Erythroblast (primary cell): ENCODE measurements around the gene DNPH1.

Source experiments
- DNase-seq, 2 experiments: peaks; one replicate each; lab custom pipeline; 2025; lab: John Stamatoyannopoulos, UW
- GATA1 ChIP-seq: IDR thresholded peaks from 2 replicates; pipeline ENCODE4 v1.6.1; 2011; ENCODE audit warnings: low read depth, mild to moderate bottlenecking, control low read depth, low read length, moderate library complexity
- POLR2A ChIP-seq: IDR thresholded peaks from 2 replicates; pipeline ENCODE4 v1.6.1; 2011; ENCODE audit warnings: mild to moderate bottlenecking, low read length

The DNPH1 gene

GRCh38 chr6:43258807-43259686 lies 29.8 kb upstream of the DNPH1 start:
- DNase-seq, result no peak

DNA sequence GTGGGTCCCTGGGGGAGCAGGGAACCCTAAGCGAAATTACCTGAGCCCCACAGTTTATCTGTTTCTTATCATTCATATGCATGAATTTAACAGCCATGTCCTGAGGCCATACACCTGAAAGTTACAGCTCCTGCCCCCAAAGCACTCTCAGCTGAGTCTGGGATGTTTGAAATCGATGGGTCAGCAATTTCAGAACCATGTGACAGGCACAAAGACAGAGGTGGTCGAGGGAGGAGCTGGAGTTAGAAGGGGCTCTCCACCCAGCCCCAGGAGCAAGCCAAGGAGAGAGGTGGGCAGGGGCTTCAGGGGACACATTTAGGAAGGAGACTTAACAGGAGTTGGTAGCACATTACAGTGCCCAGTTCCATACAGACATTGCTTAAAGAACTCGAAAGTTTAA lies 28.9 kb upstream of the DNPH1 start:
- no peak for DNase-seq
- TF ChIP-seq GATA1 (no peak), POLR2A (no peak)

More at GRCh38 chr6:43258807-43259686, 29.8 kb upstream of the DNPH1 start:
- TF ChIP-seq POLR2A (no peak), GATA1 (no peak)

- TF ChIP-seq GATA1 (no peak), POLR2A (no peak)
- no peak for DNase-seq
These were observed 28.3 kb upstream of the DNPH1 start for GRCh38 chr6:43257367-43258145.

DNA sequence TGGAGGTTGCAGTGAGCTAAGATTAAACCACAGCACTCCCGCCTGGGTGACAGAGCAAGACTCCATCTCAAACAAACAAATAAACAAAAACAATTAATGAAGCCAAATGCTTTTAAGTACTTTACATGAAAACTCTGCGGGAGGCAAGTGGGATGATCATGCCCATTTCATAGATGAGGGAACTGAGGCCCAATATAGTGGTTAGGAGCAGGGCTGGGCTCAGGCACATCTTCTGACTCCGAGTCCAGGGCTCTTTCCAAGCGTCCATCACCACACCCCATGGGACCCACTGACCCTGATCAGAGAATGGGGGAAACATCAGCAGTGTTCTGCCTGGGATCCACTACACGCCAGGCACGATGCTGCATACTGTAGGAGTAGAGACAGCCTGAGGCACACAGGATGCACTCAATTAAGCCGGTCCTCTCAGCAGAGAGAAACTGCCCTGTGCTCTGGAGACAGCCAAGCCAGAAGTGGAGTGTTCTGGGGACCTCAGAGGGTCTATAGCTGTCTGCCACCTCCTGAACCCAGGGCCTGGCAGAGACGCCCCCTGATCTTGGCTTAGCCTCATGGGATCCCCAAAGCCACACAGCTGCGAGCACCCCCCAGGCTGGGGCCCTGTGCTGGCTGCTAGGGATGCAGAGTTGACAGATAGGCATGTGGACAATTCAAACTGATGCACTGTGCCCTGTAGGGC lies 27.5 kb upstream of the DNPH1 start:
- DNase-seq, result no peak
- no peak for TF ChIP-seq POLR2A
- TF ChIP-seq GATA1, result no peak

- TF ChIP-seq GATA1, result no peak
- TF ChIP-seq POLR2A, result no peak
- DNase-seq, result no peak
These were observed 26.2 kb upstream of the DNPH1 start for GRCh38 chr6:43255408-43256054.

- no peak for TF ChIP-seq GATA1
- no peak for TF ChIP-seq POLR2A
- no peak for DNase-seq
These were observed 25.6 kb upstream of the DNPH1 start for GRCh38 chr6:43254846-43255245.

DNA sequence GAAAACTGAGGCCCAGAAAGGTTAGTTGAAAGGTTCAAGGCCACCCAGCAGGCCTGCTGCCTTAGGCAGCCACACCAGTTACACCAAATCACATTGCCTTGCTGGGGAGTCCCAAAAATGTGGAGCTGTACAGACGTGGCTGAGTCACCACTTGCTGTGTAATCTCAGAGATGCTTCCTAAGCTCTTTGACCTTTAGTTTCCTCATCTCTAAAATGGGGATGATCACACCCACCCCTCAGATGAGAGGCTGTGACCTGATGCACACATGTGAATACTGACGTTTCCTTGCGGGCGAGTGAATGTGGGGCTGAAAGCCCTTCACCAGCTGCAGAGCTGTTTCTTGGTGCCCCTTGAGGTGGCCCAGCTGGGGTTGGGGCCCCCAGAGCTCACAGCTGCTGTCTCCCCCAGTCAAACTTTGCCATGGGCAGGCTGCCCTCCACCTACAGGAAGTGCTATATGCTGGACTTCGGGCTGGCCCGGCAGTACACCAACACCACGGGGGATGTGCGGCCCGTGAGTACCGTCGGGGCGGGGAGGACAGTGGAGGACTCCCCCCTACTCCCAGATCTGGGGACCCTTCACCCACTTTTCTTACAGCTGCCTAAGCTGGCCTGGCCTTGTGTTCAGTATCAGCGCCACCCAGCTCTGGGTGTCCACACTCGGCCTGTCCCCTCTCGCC lies 25.0 kb upstream of the DNPH1 start:
- TF ChIP-seq POLR2A (no peak), GATA1 (no peak)
- no peak for DNase-seq

DNA sequence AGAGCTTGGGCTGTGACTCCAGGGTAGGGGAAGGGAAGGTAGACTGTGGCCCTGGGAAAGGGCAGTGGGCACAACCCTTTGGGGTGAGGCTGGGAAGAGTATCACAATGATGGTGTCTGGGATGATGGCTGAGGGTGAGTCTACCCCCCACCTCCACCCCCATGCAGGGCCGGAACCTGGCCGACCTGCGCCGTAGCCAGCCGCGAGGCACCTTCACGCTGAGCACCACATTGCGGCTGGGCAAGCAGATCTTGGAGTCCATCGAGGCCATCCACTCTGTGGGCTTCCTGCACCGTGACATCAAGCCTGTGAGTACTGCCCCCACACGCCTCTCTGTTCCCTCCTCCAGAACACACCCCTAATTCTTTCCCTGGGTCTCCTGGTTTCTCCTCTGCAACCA lies 24.1 kb upstream of the DNPH1 start:
- TF ChIP-seq GATA1 (no peak), POLR2A (no peak)
- no peak for DNase-seq

GRCh38 chr6:43250992-43251373 lies 21.7 kb upstream of the DNPH1 start:
- TF ChIP-seq GATA1, result no peak
- no peak for TF ChIP-seq POLR2A
- DNase-seq, result no peak

DNA sequence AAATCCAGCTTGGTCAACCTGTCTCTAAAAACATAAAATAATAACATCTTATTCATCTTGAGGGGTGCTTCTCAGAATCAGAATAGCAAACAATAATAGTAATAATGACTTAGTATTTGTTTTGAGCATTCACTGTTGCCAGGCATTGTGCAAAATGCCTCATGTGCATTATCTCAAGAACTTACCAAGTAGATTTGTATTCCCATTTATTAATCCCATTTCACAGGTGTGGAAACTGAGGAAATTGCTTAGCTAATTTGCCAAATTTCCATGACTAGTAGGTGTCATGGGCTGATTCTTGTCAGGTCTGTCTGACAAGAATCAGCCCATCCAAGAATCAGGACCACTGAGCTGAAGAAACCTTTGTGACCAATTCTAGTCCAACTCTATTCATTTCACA lies 19.5 kb upstream of the DNPH1 start:
- TF ChIP-seq GATA1 (no peak), POLR2A (no peak)
- no peak for DNase-seq

DNA sequence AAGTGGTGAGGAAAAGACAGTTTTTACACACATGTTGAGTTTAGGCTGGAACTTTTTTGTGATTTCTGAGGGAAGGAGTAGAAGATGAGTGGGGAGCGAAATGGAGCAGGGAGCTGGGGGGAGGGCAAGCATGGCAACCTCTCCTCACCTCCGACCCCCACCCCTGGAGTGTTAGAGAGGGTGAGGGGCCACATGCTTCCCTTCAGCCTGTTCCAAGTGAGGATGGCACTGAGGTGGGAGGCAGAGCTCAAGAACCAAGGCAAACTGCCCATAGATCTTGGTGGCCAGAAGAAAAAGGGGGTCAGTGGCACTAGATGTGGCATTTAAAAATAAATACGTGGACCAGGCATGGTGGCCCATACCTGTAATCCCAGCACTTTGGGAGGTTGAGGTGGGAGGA lies 18.8 kb upstream of the DNPH1 start:
- DNase-seq, result no peak
- TF ChIP-seq GATA1 (no peak), POLR2A (no peak)

DNA sequence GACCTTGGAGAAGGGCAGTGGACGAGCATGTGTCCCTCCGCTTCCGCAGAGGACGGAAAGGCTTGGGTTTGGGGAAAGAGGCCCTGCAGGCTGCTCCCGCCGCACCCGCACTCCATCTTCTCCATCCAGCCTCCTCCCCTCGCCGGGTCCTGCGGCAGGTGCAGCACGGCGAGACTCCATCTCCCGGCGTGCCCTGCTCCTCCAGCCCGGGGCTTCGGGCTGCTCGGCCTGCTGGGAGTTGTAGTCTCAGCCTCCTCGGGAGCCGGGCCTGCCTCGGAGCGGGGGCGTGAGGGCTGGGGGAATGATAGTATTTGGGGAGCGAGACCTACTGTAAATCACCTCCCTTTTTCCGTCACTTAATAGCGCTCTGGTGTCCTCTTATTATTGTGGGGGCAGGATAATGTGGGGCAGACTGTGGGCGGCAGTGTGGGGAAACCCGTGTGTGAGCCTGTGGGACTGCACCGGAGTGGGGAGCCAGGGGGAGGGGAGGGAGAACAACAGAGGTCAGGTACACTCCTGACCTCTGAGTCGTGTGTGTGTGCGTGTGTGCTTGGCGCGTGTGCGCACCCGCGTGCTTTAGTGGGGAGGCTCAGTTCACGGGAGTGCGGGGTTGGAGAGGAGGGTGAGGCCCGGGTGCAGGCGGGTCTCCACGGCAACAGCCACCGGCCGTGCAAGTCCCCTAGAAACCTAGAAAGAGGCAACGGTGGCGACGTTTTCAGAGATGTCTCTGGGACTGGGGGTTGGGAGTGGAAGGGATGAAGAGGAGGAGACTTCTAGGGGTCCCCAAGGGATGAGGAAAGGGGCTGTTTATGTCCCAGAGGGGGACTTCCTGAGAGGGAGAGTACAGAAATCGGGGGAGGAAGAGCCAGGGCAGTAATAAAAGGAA lies 18.1 kb upstream of the DNPH1 start:
- peak; percentile 67 to 73 for DNase-seq
- no peak for TF ChIP-seq POLR2A
- no peak for TF ChIP-seq GATA1
